OCI-LY3 (cell line): ENCODE data around the gene PMF1.

ENCODE experiments used
- H2AFZ ChIP-seq: fragments of 200-600, 300-600 bp; shearing (Covaris generic); 2 replicates; pipeline ENCODE4 v1.6.0; 2014; ENCODE audit warnings: antibody characterized with exemption, low read depth, low read length
- H3K27ac ChIP-seq: fragments of 200-600, 300-600 bp; sonication (generic); 2 replicates; pipeline ENCODE4 v1.5.1; 2014; ENCODE audit warnings: mild to moderate bottlenecking, low read length, moderate library complexity, mixed read lengths
- H3K27me3 ChIP-seq: fragments of 200-600, 300-600 bp; sonication (generic); 2 replicates; pipeline ENCODE4 v1.6.1; 2014; ENCODE audit warnings: low read depth, low read length, mixed read lengths
- H3K36me3 ChIP-seq: fragments of 200-600, 300-600 bp; sonication (generic); replicated peaks from 2 replicates; pipeline ENCODE3; 2014; ENCODE audit warnings: low read depth, low read length, mixed read lengths
- H3K4me1 ChIP-seq: fragments of 300-600, 200-600 bp; sonication (generic); 2 replicates; pipeline ENCODE4 v1.6.1; 2014; ENCODE audit warnings: low read length, mixed read lengths
- H3K4me2 ChIP-seq: fragments of 200-600, 300-600 bp; sonication (generic); 2 replicates; pipeline ENCODE4 v1.6.1; 2014; ENCODE audit warnings: low read length, mixed read lengths
- H3K4me3 ChIP-seq: fragments of 300-600, 200-600 bp; sonication (generic); 2 replicates; pipeline ENCODE4 v1.5.1; 2014; ENCODE audit warnings: antibody characterized with exemption, mild to moderate bottlenecking, low read length, moderate library complexity
- H3K79me2 ChIP-seq: fragments of 300-600, 200-600 bp; shearing (Covaris generic); 2 replicates; pipeline ENCODE4 v1.6.1; 2014; ENCODE audit warnings: mild to moderate bottlenecking, low read length, mixed read lengths
- H3K9ac ChIP-seq: fragments of 300-600, 200-600 bp; shearing (Covaris generic); 2 replicates; pipeline ENCODE4 v1.6.0; 2014; ENCODE audit warnings: mild to moderate bottlenecking, low read length, moderate library complexity
- H3K9me3 ChIP-seq: fragments of 200-600, 300-600 bp; shearing (Covaris generic); 2 replicates; pipeline ENCODE4 v1.6.1; 2014; ENCODE audit warnings: low read length, mixed read lengths; ENCODE audit not compliant: insufficient read depth
- H4K20me1 ChIP-seq: fragments of 200-600, 300-600 bp; sonication (generic); 2 replicates; pipeline ENCODE4 v1.6.1; 2016; ENCODE audit warnings: low read length, mixed read lengths; ENCODE audit not compliant: insufficient read depth
- EZH2phosphoT487 ChIP-seq: fragments of 200-600 bp; shearing (Covaris generic); IDR thresholded peaks from 2 replicates; pipeline ENCODE4 v1.6.1; 2018; ENCODE audit warnings: antibody characterized with exemption, mixed run types, low read depth
- TF ChIP-seq, protein P1 (sequence below): fragments of 200-600, 300-600 bp; sonication (generic); IDR thresholded peaks from 2 replicates; pipeline ENCODE4 v1.5.1; 2014; ENCODE audit warnings: antibody characterized with exemption, low read length, low read depth

PMF1 gene

DNA sequence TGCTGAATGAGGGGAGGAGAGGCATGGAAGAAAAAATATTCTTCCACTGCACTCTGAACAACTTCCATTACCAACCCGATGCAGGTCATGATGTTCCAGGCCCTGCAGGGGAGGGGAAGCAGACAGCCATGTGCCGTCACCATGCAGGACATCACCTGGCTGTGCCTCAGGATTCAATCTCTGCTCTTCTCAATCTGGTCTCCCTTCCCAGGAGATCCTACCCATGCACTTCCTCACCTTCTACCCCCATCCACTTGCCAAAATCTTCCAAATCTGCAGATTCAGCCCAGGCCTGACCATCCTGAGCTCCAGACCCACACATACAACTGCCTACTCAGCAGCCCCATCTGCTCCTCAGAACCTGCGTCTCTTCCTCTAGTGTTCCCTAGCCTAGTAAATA, 40.8 kb downstream of the PMF1 start:
- Histone ChIP-seq H3K36me3 (peaks cover 60% of the 10 kb centered on the region), H3K79me2 (no peaks in the 10 kb centered on the region), H2AFZ (no peak overlapping the region), H3K9ac (no peak overlapping the region), H3K4me2 (no peak overlapping the region), H3K9me3 (no peaks in the 10 kb centered on the region), H3K27me3 (no peaks in the 10 kb centered on the region), H3K4me1 (no peaks in the 10 kb centered on the region), H3K4me3 (no peak overlapping the region), H4K20me1 (no peaks in the 10 kb centered on the region; the same call in 1 of the 2 replicates), H3K27ac (no peak overlapping the region)
- no peak for TF ChIP-seq EZH2phosphoT487
- TF ChIP-seq, protein P1, sequence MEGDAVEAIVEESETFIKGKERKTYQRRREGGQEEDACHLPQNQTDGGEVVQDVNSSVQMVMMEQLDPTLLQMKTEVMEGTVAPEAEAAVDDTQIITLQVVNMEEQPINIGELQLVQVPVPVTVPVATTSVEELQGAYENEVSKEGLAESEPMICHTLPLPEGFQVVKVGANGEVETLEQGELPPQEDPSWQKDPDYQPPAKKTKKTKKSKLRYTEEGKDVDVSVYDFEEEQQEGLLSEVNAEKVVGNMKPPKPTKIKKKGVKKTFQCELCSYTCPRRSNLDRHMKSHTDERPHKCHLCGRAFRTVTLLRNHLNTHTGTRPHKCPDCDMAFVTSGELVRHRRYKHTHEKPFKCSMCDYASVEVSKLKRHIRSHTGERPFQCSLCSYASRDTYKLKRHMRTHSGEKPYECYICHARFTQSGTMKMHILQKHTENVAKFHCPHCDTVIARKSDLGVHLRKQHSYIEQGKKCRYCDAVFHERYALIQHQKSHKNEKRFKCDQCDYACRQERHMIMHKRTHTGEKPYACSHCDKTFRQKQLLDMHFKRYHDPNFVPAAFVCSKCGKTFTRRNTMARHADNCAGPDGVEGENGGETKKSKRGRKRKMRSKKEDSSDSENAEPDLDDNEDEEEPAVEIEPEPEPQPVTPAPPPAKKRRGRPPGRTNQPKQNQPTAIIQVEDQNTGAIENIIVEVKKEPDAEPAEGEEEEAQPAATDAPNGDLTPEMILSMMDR = no peak

DNA sequence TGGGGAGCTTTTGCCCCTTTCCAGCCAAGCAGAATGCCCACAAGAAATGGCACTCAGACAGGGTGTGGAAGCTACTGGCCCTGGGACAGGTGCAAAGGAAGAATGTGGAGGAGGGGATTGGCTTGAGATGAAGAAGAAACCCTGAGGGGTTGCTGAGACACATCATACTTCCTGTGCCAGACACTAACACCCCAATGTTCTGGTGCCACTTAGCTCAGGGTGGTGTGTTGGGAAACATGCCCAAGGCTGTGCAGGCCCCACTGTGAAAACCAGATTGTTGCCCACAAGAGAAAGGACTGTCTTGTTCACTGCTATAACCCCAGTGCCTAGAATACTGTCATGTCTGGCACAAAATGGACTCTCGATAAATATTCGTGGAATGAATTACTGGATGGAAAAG, 44.9 kb downstream of the PMF1 start:
- no peaks in the 10 kb centered on the region for H3K27me3 ChIP-seq
- no peaks in the 10 kb centered on the region for H3K4me1 ChIP-seq
- TF ChIP-seq, protein P1 = no peak
- TF ChIP-seq EZH2phosphoT487 = no peak
- no peaks in the 10 kb centered on the region for H3K79me2 ChIP-seq
- H3K9me3 ChIP-seq = no peaks in the 10 kb centered on the region
- H3K27ac ChIP-seq = no peak overlapping the region
- peaks cover 68% of the 10 kb centered on the region for H3K36me3 ChIP-seq
- H2AFZ ChIP-seq = no peak overlapping the region
- H3K4me3 ChIP-seq = no peak overlapping the region
- H3K4me2 ChIP-seq = no peak overlapping the region
- H3K9ac ChIP-seq = no peak overlapping the region
- H4K20me1 ChIP-seq = no peaks in the 10 kb centered on the region

DNA sequence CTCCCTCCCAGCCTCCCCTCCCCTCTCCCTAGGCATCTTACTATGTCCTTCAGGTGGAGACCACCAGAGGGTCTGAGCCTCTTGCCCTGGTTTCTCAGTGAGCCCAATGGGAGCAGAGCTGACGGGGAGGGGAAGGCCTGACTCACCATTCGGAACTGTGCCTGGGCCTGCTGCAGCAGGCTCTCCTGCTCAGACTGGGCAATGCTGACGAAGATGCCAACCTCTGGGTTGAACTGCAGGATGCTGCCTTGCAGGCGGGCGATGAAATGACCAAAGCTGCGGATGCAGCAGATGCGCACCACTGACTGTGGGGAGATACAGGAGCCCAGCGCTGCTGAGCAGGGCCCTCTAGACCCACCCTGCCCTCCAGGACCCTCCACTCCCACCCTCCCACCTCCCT, 46.1 kb downstream of the PMF1 start:
- H3K9ac ChIP-seq = no peak overlapping the region
- TF ChIP-seq, protein P1 = no peak
- TF ChIP-seq EZH2phosphoT487 = no peak
- no peak overlapping the region for H3K27ac ChIP-seq
- no peak overlapping the region for H3K4me3 ChIP-seq
- H3K27me3 ChIP-seq = no peaks in the 10 kb centered on the region
- peaks cover 67% of the 10 kb centered on the region for H3K36me3 ChIP-seq
- no peaks in the 10 kb centered on the region for H3K9me3 ChIP-seq
- no peaks in the 10 kb centered on the region for H3K79me2 ChIP-seq
- H2AFZ ChIP-seq = no peak overlapping the region
- H3K4me2 ChIP-seq = no peak overlapping the region
- H3K4me1 ChIP-seq = no peaks in the 10 kb centered on the region
- H4K20me1 ChIP-seq = no peaks in the 10 kb centered on the region

DNA sequence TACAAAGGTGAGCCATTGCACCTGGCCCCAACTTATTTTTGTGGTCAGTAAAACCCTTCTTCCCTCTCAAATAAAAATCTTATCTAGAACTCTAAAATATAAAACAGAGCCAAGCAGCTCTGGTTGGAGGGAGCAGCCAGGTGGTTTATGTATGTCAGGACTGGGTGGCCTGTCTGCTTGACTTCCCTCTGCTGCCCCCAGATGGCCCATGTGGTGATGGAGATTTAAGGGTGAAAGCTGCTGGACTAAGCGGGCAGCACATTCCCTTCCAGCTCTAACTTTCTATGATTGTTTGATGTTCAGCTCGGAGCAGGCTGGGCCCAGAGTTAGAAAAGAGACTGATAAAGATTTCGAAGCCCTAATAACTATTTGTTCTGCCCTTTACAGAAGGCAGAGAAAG, 47.0 kb downstream of the PMF1 start:
- H3K79me2 ChIP-seq = no peaks in the 10 kb centered on the region
- TF ChIP-seq, protein P1 = peak; percentile 31; the same call in 1 of the 2 replicates
- no peak for TF ChIP-seq EZH2phosphoT487
- no peak overlapping the region for H3K27ac ChIP-seq
- H3K4me2 ChIP-seq = no peak overlapping the region
- peaks cover 69% of the 10 kb centered on the region for H3K36me3 ChIP-seq
- no peaks in the 10 kb centered on the region for H3K4me1 ChIP-seq
- no peaks in the 10 kb centered on the region for H3K27me3 ChIP-seq
- no peak overlapping the region for H3K4me3 ChIP-seq
- H2AFZ ChIP-seq = no peak overlapping the region
- no peaks in the 10 kb centered on the region for H4K20me1 ChIP-seq
- H3K9me3 ChIP-seq = no peaks in the 10 kb centered on the region
- H3K9ac ChIP-seq = no peak overlapping the region
